HEK293 (cell line): ENCODE results near the gene UBAP2.

Source experiments
- CTCF ChIA-PET: fragments of 350-600 bp; formaldehyde crosslinking; extraction: SDS; loops from one replicate; lab custom pipeline; 2021; ENCODE audit warnings: antibody characterized with exemption; lab: Yijun Ruan, JAX
- POLR2A ChIA-PET: fragments of 300-600 bp; formaldehyde crosslinking; extraction: SDS; loops from one replicate; lab custom pipeline; 2020; ENCODE audit warnings: antibody characterized with exemption, inconsistent platforms; lab: Yijun Ruan, JAX
- H3K27ac ChIP-seq: fragments of 200-500 bp; sonication (Bioruptor generic); 2 replicates; pipeline ENCODE4 v1.5.1; 2014; ENCODE audit warnings: low read depth, low read length, control low read depth, inconsistent platforms; ENCODE audit errors: extremely low read depth
- H3K36me3 ChIP-seq, 2 experiments: fragments of 200-500 bp in 1 of 2; sonication (Bioruptor generic) in 1 of 2; 1 replicate in 1 of 2; 2 replicates in 1 of 2; pipeline ENCODE4 v1.5.1; 2014 to 2017; ENCODE audit warnings: inconsistent platforms in 2 of 2, low read length in 2 of 2; ENCODE audit not compliant: control insufficient read depth in 2 of 2, insufficient read depth in 1 of 2
- H3K4me1 ChIP-seq: fragments of 200-500 bp; sonication (Bioruptor generic); 2 replicates; pipeline ENCODE4 v1.5.1; 2014; ENCODE audit warnings: mild to moderate bottlenecking, low read length, inconsistent platforms; ENCODE audit not compliant: control insufficient read depth, insufficient read depth
- H3K4me3 ChIP-seq: 2 replicates; pipeline ENCODE4 v1.5.1; 2011; ENCODE audit warnings: low read depth, mild to moderate bottlenecking, control low read depth, low read length, moderate library complexity
- H3K9me3 ChIP-seq: fragments of 200-500 bp; sonication (Bioruptor generic); 2 replicates; pipeline ENCODE4 v1.5.1; 2014; ENCODE audit warnings: low read depth, low read length, inconsistent platforms; ENCODE audit not compliant: control insufficient read depth, insufficient read depth
- ATF2 ChIP-seq: fragments of 450-650 bp; formaldehyde crosslinking; IDR thresholded peaks from 2 replicates; pipeline ENCODE4 v1.5.1; 2016; ENCODE audit warnings: missing biosample characterization, missing genetic modification characterization, low read depth
- IKZF3 ChIP-seq: fragments of 450-650 bp; IDR thresholded peaks from 2 replicates; pipeline ENCODE4 v1.5.0; 2018; ENCODE audit warnings: missing biosample characterization, mild to moderate bottlenecking, missing genetic modification characterization, moderate library complexity
- PATZ1 ChIP-seq: fragments of 450-650 bp; formaldehyde crosslinking; IDR thresholded peaks from 2 replicates; pipeline ENCODE4 v1.5.1; 2016; ENCODE audit warnings: missing biosample characterization, missing genetic modification characterization
- SALL2 ChIP-seq: fragments of 450-650 bp; formaldehyde crosslinking; IDR thresholded peaks from 2 replicates; pipeline ENCODE4 v1.5.0; 2017; ENCODE audit warnings: missing biosample characterization, mild to moderate bottlenecking, missing genetic modification characterization, borderline replicate concordance
- SETDB1 ChIP-seq: IDR thresholded peaks from one replicate; pipeline ENCODE4 v1.6.1; 2017; ENCODE audit warnings: mild to moderate bottlenecking, low read length, moderate library complexity, mixed read lengths; ENCODE audit not compliant: insufficient read length
- YY2 ChIP-seq: fragments of 450-650 bp; formaldehyde crosslinking; IDR thresholded peaks from 2 replicates; pipeline ENCODE4 v1.5.1; 2016; ENCODE audit warnings: missing biosample characterization, missing genetic modification characterization
- ZBTB20 ChIP-seq: fragments of 450-650 bp; formaldehyde crosslinking; IDR thresholded peaks from 2 replicates; pipeline ENCODE4 v1.5.1; 2016; ENCODE audit warnings: missing biosample characterization, missing genetic modification characterization
- ZFHX2 ChIP-seq: fragments of 450-650 bp; formaldehyde crosslinking; conservative IDR thresholded peaks from 2 replicates; pipeline ENCODE4 v1.5.1; 2016; ENCODE audit warnings: missing biosample characterization, missing genetic modification characterization
- ZNF112 ChIP-seq: fragments of 450-650 bp; formaldehyde crosslinking; IDR thresholded peaks from 2 replicates; pipeline ENCODE4 v1.5.0; 2017; ENCODE audit warnings: missing biosample characterization, missing genetic modification characterization
- ZNF138 ChIP-seq: fragments of 450-650 bp; formaldehyde crosslinking; IDR thresholded peaks from 2 replicates; pipeline ENCODE4 v1.5.1; 2016; ENCODE audit warnings: missing biosample characterization, missing genetic modification characterization, borderline replicate concordance
- ZNF148 ChIP-seq: fragments of 450-650 bp; formaldehyde crosslinking; IDR thresholded peaks from 2 replicates; pipeline ENCODE4 v1.5.0; 2017; ENCODE audit warnings: missing biosample characterization, missing genetic modification characterization, borderline replicate concordance
- ZNF18 ChIP-seq: fragments of 450-650 bp; formaldehyde crosslinking; IDR thresholded peaks from 2 replicates; pipeline ENCODE4 v1.5.1; 2016; ENCODE audit warnings: missing biosample characterization, missing genetic modification characterization
- ZNF214 ChIP-seq: fragments of 450-650 bp; formaldehyde crosslinking; IDR thresholded peaks from 2 replicates; pipeline ENCODE4 v1.5.1; 2017; ENCODE audit warnings: missing biosample characterization, mild to moderate bottlenecking, missing genetic modification characterization, borderline replicate concordance
- ZNF341 ChIP-seq: fragments of 450-650 bp; formaldehyde crosslinking; IDR thresholded peaks from 2 replicates; pipeline ENCODE4; 2016; ENCODE audit warnings: low read depth, missing biosample characterization, missing genetic modification characterization
- ZNF404 ChIP-seq: fragments of 450-650 bp; formaldehyde crosslinking; IDR thresholded peaks from 2 replicates; pipeline ENCODE4 v1.5.1; 2017; ENCODE audit warnings: missing biosample characterization, missing genetic modification characterization
- ZNF473 ChIP-seq: fragments of 450-650 bp; formaldehyde crosslinking; IDR thresholded peaks from 2 replicates; pipeline ENCODE4 v1.5.1; 2017; ENCODE audit warnings: missing biosample characterization, missing genetic modification characterization
- ZNF513 ChIP-seq: fragments of 450-650 bp; IDR thresholded peaks from 2 replicates; pipeline ENCODE4 v1.5.1; 2018; ENCODE audit warnings: missing biosample characterization, missing genetic modification characterization
- ZNF549 ChIP-seq: fragments of 450-650 bp; IDR thresholded peaks from 2 replicates; pipeline ENCODE4 v1.5.1; 2018; ENCODE audit warnings: missing biosample characterization, missing genetic modification characterization, mild to moderate bottlenecking, inconsistent platforms, moderate library complexity
- ZNF555 ChIP-seq: fragments of 450-650 bp; formaldehyde crosslinking; conservative IDR thresholded peaks from 2 replicates; pipeline ENCODE4 v1.5.1; 2017; ENCODE audit warnings: missing biosample characterization, mild to moderate bottlenecking, missing genetic modification characterization, inconsistent platforms
- ZNF664 ChIP-seq: fragments of 450-650 bp; formaldehyde crosslinking; IDR thresholded peaks from 2 replicates; pipeline ENCODE4 v1.5.1; 2016; ENCODE audit warnings: missing biosample characterization, missing genetic modification characterization
- ZNF777 ChIP-seq: fragments of 450-650 bp; formaldehyde crosslinking; IDR thresholded peaks from 2 replicates; pipeline ENCODE4 v1.5.1; 2017; ENCODE audit warnings: missing biosample characterization, missing genetic modification characterization, borderline replicate concordance
- ZSCAN5A ChIP-seq: fragments of 450-650 bp; formaldehyde crosslinking; IDR thresholded peaks from 2 replicates; pipeline ENCODE4 v1.5.1; 2016; ENCODE audit warnings: missing biosample characterization, missing genetic modification characterization

The UBAP2 gene

GRCh38 chr9:33878691-33879366, 169.9 kb downstream of the UBAP2 start:
- H3K4me1 ChIP-seq = peaks cover 8% of the 10 kb centered on the region
- no peak overlapping the region for H3K4me3 ChIP-seq
- ChIA-PET CTCF (interaction anchor here (1.0 to 1.1 kb wide), 2 partner anchors 21 to 66 kb away, joined by 3 to 4 read pairs; no protein-coding TSS in a partner anchor), POLR2A (no interaction called here)
- no peak overlapping the region for H3K27ac ChIP-seq
- TF ChIP-seq IKZF3 (peak; percentile 55; the same call in 1 of the 2 replicates), SALL2 (tag by site-specific recombination) (no peak), ZBTB20 (tag by site-specific recombination) (no peak)
- no peaks in the 10 kb centered on the region for H3K9me3 ChIP-seq
- no peaks in the 10 kb centered on the region for H3K36me3 ChIP-seq

GRCh38 chr9:33877727-33878489, 170.8 kb downstream of the UBAP2 start:
- ChIA-PET CTCF (interaction anchor here (1.0 to 1.1 kb wide), 2 partner anchors 49 to 65 kb away, joined by 3 to 4 read pairs; no protein-coding TSS in a partner anchor), POLR2A (no interaction called here)
- no peaks in the 10 kb centered on the region for H3K36me3 ChIP-seq
- no peak overlapping the region for H3K27ac ChIP-seq
- peaks cover 8% of the 10 kb centered on the region for H3K4me1 ChIP-seq
- no peak overlapping the region for H3K4me3 ChIP-seq
- H3K9me3 ChIP-seq = no peaks in the 10 kb centered on the region
- TF ChIP-seq ZNF214 (tag by site-specific recombination) (no peak), ZNF664 (tag by site-specific recombination) (peak; percentile 78), ZNF138 (no peak), ZNF777 (tag by site-specific recombination) (no peak), ZNF18 (no peak), ATF2 (tag by site-specific recombination) (peak; percentile 25; the same call in 1 of the 2 replicates), ZNF112 (tag by site-specific recombination) (no peak), SETDB1 (no peak), YY2 (tag by site-specific recombination) (no peak), ZNF549 (tag by site-specific recombination) (no peak), ZNF148 (tag by site-specific recombination) (no peak), ZNF404 (tag by site-specific recombination) (no peak), PATZ1 (tag by site-specific recombination) (no peak), ZNF513 (tag by site-specific recombination) (no peak), ZNF341 (tag by site-specific recombination) (no peak), ZFHX2 (tag by site-specific recombination) (peak; percentile 23; the same call in 1 of the 2 replicates), ZSCAN5A (tag by site-specific recombination) (no peak), ZNF555 (no peak), ZNF473 (tag by site-specific recombination) (no peak)
